Uterus (tissue), 2 donors: Measurements from ENCODE around the gene SNTG2.

ENCODE experiments used
- CTCF ChIP-seq, 4 experiments: fragments of 200-600 bp in 2 of 4; fragments of 450-650 bp in 2 of 4; sonication (generic) in 2 of 4; IDR thresholded peaks; one replicate each; pipeline ENCODE4 v1.5.1; 2016 to 2019; ENCODE audit warnings: antibody characterized with exemption in 4 of 4, mild to moderate bottlenecking in 2 of 4, moderate library complexity in 1 of 4
- POLR2A ChIP-seq, 2 donors: fragments of 450-650 bp; IDR thresholded peaks; one replicate each; pipeline ENCODE4 v1.6.1; 2016; ENCODE audit warnings: antibody characterized with exemption in 2 of 2, mild to moderate bottlenecking in 1 of 2, moderate library complexity in 1 of 2

DNA sequence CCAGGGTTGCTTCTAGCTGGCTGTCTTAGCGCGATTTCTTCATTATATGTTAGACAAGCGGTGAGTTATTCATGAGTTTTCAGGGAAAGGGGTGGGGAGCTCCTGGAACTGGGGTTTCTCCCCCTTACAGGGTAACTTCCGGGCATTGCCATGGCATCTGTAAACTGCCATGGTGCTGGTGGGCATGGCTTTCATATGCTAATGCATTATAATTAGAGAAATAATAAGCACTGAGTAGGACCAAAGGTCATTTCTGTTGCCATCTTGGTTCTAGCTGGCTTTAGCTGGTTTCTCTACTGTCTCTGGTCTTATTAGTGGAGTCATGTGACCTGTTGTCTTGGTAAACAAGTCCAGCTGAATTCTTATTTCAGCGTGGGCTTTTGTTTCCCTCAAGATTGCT is 5.5 kb upstream of the SNTG2 start:
- TF ChIP-seq CTCF (IDR thresholded peaks at IDR 0.05) (no peak), POLR2A (IDR thresholded peaks at IDR 0.05) (no peak)
